Measurements from ENCODE around the gene EXOC4. TPM values are rescaled to one million over a fixed set of nuclear protein-coding genes. Genes with fewer than 3 reads are reported as not detected.

EXOC4 gene
- total and polyA plus RNA-seq, 2 donors (not counting 3 experiments of a cell fraction or from before 2014, with no cell fraction given) = 20.3 to 73.1 TPM

GRCh38 chr7:133234961-133235875 is 17.7 kb upstream of the EXOC4 start:
- intact Hi-C loops (cut with micrococcal nuclease) = loop anchor here (1.0 to 5.0 kb wide), 5 partner anchors 17 to 153 kb away; partner anchors contain the start of gene CHCHD3
- DNase-seq (ENCODE audit: low read depth, low spot score) (peak; percentile 90), FAIRE-seq (peak; percentile 94)
- no peaks in the 10 kb centered on the region for H3K79me2 ChIP-seq (ENCODE audit: control insufficient read depth, insufficient read depth, low read length)
- no peak overlapping the region for H3K9ac ChIP-seq (replicated peaks; ENCODE audit: extremely low read depth, insufficient read depth, low read length)
- no TSS peak for BruUV-seq (replicated peaks)
- peak overlapping the region; percentile 31 for H3K4me2 ChIP-seq (ENCODE audit: insufficient read depth, low read length)
- CTCF ChIA-PET = interaction anchor here (1.8 kb wide), 1 partner anchor 199 kb away, joined by 6 read pairs; no protein-coding TSS in a partner anchor
- no peak overlapping the region for H3K27ac ChIP-seq (ENCODE audit: insufficient read depth, low read depth, low read length)
- no peaks in the 10 kb centered on the region for H3K9me3 ChIP-seq (replicated peaks; ENCODE audit: control insufficient read depth, insufficient read depth, low read length)
- no peak overlapping the region for H3K4me3 ChIP-seq (replicated peaks in 1 of 3; ENCODE audit: insufficient read depth in 1 of 3, low read depth in 1 of 3, low read length in 3 of 3)
- dilution Hi-C loops (cut with MboI; ENCODE audit: extremely low pct_ligation_motif_present, low sequenced_read_pairs) = no loop called here
- H3K27me3 ChIP-seq (ENCODE audit: control insufficient read depth in 2 of 2, insufficient read depth in 2 of 2, low read length in 2 of 2) = peaks cover 9 to 25% of the 10 kb centered on the region in 2 experiments
- H3K9me1 ChIP-seq (replicated peaks; ENCODE audit: control insufficient read depth, extremely low read depth, insufficient read depth, low read length) = no peaks in the 10 kb centered on the region
- no peak overlapping the region for H2AFZ ChIP-seq (ENCODE audit: low read depth, low read length)
- TF ChIP-seq MYC (IDR thresholded peaks at IDR 0.05; ENCODE audit: low read depth, low read length) = no peak
- TF ChIP-seq FOS (IDR thresholded peaks at IDR 0.05; ENCODE audit: borderline replicate concordance, insufficient read depth, low read length) = peak; percentile 94
- TF ChIP-seq JUN (IDR thresholded peaks at IDR 0.05; ENCODE audit: borderline replicate concordance, insufficient read depth, insufficient read length, low read depth) = peak; percentile 57
- TF ChIP-seq GATA2 (IDR thresholded peaks at IDR 0.05; ENCODE audit: insufficient read depth, insufficient read length, low read depth, low read length) = peak; percentile 84
- TF ChIP-seq, protein P1, sequence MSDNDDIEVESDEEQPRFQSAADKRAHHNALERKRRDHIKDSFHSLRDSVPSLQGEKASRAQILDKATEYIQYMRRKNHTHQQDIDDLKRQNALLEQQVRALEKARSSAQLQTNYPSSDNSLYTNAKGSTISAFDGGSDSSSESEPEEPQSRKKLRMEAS (IDR thresholded peaks at IDR 0.05; ENCODE audit: insufficient read depth, insufficient read length) = no peak
- peak; percentile 81 for TF ChIP-seq POLR2AphosphoS5 (IDR thresholded peaks at IDR 0.05; ENCODE audit: insufficient read depth, low read depth, low read length)
- no peaks in the 10 kb centered on the region for H4K20me1 ChIP-seq (replicated peaks; ENCODE audit: control insufficient read depth, extremely low read depth, insufficient read depth, low read length)
- H3K36me3 ChIP-seq (ENCODE audit: control insufficient read depth in 2 of 2, extremely low read depth in 1 of 2, insufficient read depth in 2 of 2, low read length in 2 of 2) = no peaks in the 10 kb centered on the region
- POLR2A ChIA-PET = no interaction called here
- peaks cover 13% of the 10 kb centered on the region for H3K4me1 ChIP-seq (ENCODE audit: control insufficient read depth, extremely low read depth, insufficient read depth, low read length)
